HEK293T (cell line): Measurements from ENCODE around the gene NME4.
"Not testable (repeated sequence)": the region's sequence is repeated elsewhere in the genome, so short reads cannot be mapped to it uniquely, and the experiment has no call there.

Experiments used
- CTCF ChIA-PET: fragments of 350-600 bp; formaldehyde crosslinking; extraction: SDS; loops from one replicate; lab custom pipeline; 2021; ENCODE audit warnings: antibody characterized with exemption, inconsistent platforms; lab: Yijun Ruan, JAX
- POLR2A ChIA-PET: fragments of 350-600 bp; formaldehyde crosslinking; extraction: SDS; loops from one replicate; lab custom pipeline; 2020; ENCODE audit warnings: antibody characterized with exemption, inconsistent platforms; lab: Yijun Ruan, JAX
- DNase-seq: peaks from one replicate; pipeline ENCODE4 v3.0.0; 2012; ENCODE audit warnings: mixed read lengths; ENCODE audit errors: extremely low spot score
- ARNT ChIP-seq: fragments of 450-650 bp; IDR thresholded peaks from 2 replicates; pipeline ENCODE4 v1.6.1; 2017; ENCODE audit warnings: mild to moderate bottlenecking
- BHLHE40 ChIP-seq: fragments of 450-650 bp; IDR thresholded peaks from 2 replicates; pipeline ENCODE4 v1.6.1; 2016; ENCODE audit warnings: mild to moderate bottlenecking, moderate library complexity, borderline replicate concordance
- CTBP1 ChIP-seq: fragments of 450-650 bp; IDR thresholded peaks from 2 replicates; pipeline ENCODE4 v1.6.1; 2016; ENCODE audit warnings: borderline replicate concordance
- ELF4 ChIP-seq: fragments of 450-650 bp; IDR thresholded peaks from 2 replicates; pipeline ENCODE4 v1.6.1; 2017; ENCODE audit warnings: antibody characterized with exemption
- FOXA1 ChIP-seq: fragments of 450-650 bp; IDR thresholded peaks from 2 replicates; pipeline ENCODE4 v1.6.1; 2016; ENCODE audit warnings: mild to moderate bottlenecking
- FOXK2 ChIP-seq: fragments of 450-650 bp; IDR thresholded peaks from 2 replicates; pipeline ENCODE4 v1.6.1; 2016; ENCODE audit warnings: mild to moderate bottlenecking
- FOXM1 ChIP-seq: fragments of 450-650 bp; IDR thresholded peaks from 2 replicates; pipeline ENCODE4 v1.6.1; 2017; ENCODE audit warnings: mild to moderate bottlenecking, borderline replicate concordance
- HDGF ChIP-seq: fragments of 450-650 bp; IDR thresholded peaks from 2 replicates; pipeline ENCODE4 v1.6.1; 2017; ENCODE audit warnings: antibody characterized with exemption, borderline replicate concordance
- L3MBTL2 ChIP-seq: fragments of 450-650 bp; conservative IDR thresholded peaks from 2 replicates; pipeline ENCODE4 v1.6.1; 2016; ENCODE audit warnings: mild to moderate bottlenecking
- LEF1 ChIP-seq: fragments of 450-650 bp; IDR thresholded peaks from 2 replicates; pipeline ENCODE4 v1.6.1; 2017; ENCODE audit warnings: mild to moderate bottlenecking, borderline replicate concordance
- NFRKB ChIP-seq: fragments of 450-650 bp; IDR thresholded peaks from 2 replicates; pipeline ENCODE4 v1.6.1; 2016; ENCODE audit warnings: mild to moderate bottlenecking, moderate library complexity
- PKNOX1 ChIP-seq: fragments of 450-650 bp; IDR thresholded peaks from 2 replicates; pipeline ENCODE4 v1.6.1; 2016
- SP1 ChIP-seq: fragments of 450-650 bp; IDR thresholded peaks from 2 replicates; pipeline ENCODE4 v1.6.1; 2017
- SUZ12 ChIP-seq: fragments of 450-650 bp; IDR thresholded peaks from 2 replicates; pipeline ENCODE4 v1.6.1; 2016; ENCODE audit warnings: mild to moderate bottlenecking
- TARDBP ChIP-seq: fragments of 450-650 bp; IDR thresholded peaks from 2 replicates; pipeline ENCODE4 v1.6.1; 2016
- ZNF384 ChIP-seq: fragments of 450-650 bp; IDR thresholded peaks from 2 replicates; pipeline ENCODE4 v1.6.1; 2016

Gene NME4

GRCh38 chr16:375927-376816 lies 20.8 kb upstream of the NME4 start:
- TF ChIP-seq ELF4, result no peak
- no peak for TF ChIP-seq CTBP1
- no peak for TF ChIP-seq BHLHE40
- TF ChIP-seq PKNOX1, result no peak
- TF ChIP-seq FOXK2, result no peak
- no peak for TF ChIP-seq HDGF
- no peak for TF ChIP-seq ARNT
- TF ChIP-seq TARDBP, result no peak
- TF ChIP-seq NFRKB, result no peak
- TF ChIP-seq FOXM1, result no peak
- no peak for TF ChIP-seq L3MBTL2
- no peak for TF ChIP-seq SUZ12
- no peak for TF ChIP-seq LEF1
- TF ChIP-seq SP1, result no peak
- TF ChIP-seq ZNF384, result no peak
- no peak for TF ChIP-seq FOXA1
- ChIA-PET POLR2A (no interaction called here), CTCF (interaction anchor here (0.6 kb wide), 1 partner anchor 123 kb away, joined by 3 read pairs; no protein-coding TSS in a partner anchor)
- no peak for DNase-seq

- POLR2A ChIA-PET, result no interaction called here
- no peak for TF ChIP-seq TARDBP
- no peak for TF ChIP-seq SUZ12
- no peak for TF ChIP-seq ZNF384
- no peak for TF ChIP-seq FOXK2
- TF ChIP-seq FOXM1, result no peak
- no peak for TF ChIP-seq L3MBTL2
- no peak for TF ChIP-seq HDGF
- TF ChIP-seq SP1, result no peak
- no peak for TF ChIP-seq NFRKB
- TF ChIP-seq LEF1, result no peak
- CTCF ChIA-PET, result no interaction called here
- DNase-seq, result no peak
Measured at GRCh38 chr16:376817-377418, 20.1 kb upstream of the NME4 start.

GRCh38 chr16:377419-377951 lies 19.5 kb upstream of the NME4 start:
- CTCF ChIA-PET, result no interaction called here

GRCh38 chr16:378113-378820 lies 18.7 kb upstream of the NME4 start:
- POLR2A ChIA-PET, CTCF ChIA-PET, DNase-seq: not testable (repeated sequence)

More at GRCh38 chr16:377419-377951, 19.5 kb upstream of the NME4 start:
- no peak for TF ChIP-seq SP1
- TF ChIP-seq LEF1, result no peak
- TF ChIP-seq NFRKB, result no peak
- no peak for TF ChIP-seq ARNT
- TF ChIP-seq BHLHE40, result no peak
- TF ChIP-seq FOXA1, result no peak
- TF ChIP-seq HDGF, result no peak
- TF ChIP-seq L3MBTL2, result no peak
- DNase-seq, result no peak
- POLR2A ChIA-PET, result no interaction called here

- DNase-seq, result no peak
- TF ChIP-seq FOXM1, result no peak
- no peak for TF ChIP-seq SUZ12
- no peak for TF ChIP-seq ELF4
- TF ChIP-seq HDGF, result no peak
- TF ChIP-seq BHLHE40, result no peak
- no peak for TF ChIP-seq L3MBTL2
- no peak for TF ChIP-seq ARNT
- TF ChIP-seq FOXA1, result no peak
- no peak for TF ChIP-seq TARDBP
- no peak for TF ChIP-seq FOXK2
- no peak for TF ChIP-seq NFRKB
- TF ChIP-seq ZNF384, result no peak
- ChIA-PET CTCF (no interaction called here), POLR2A (no interaction called here)
Measured at GRCh38 chr16:378821-379182, 18.2 kb upstream of the NME4 start.

- TF ChIP-seq FOXA1 (no peak), PKNOX1 (no peak), HDGF (no peak), SUZ12 (no peak), SP1 (no peak), LEF1 (no peak), TARDBP (no peak), NFRKB (no peak), ELF4 (no peak), L3MBTL2 (no peak), FOXK2 (no peak), BHLHE40 (no peak), CTBP1 (no peak), FOXM1 (no peak), ZNF384 (no peak)
- ChIA-PET CTCF (no interaction called here), POLR2A (no interaction called here)
- no peak for DNase-seq
Measured at GRCh38 chr16:379183-379960, 17.6 kb upstream of the NME4 start.
